HCT116 (cell line): ENCODE results near the gene PTPMT1. TPM values are rescaled to one million over a fixed set of nuclear protein-coding genes. Genes with fewer than 3 reads are reported as not detected.

Source experiments
- ATAC-seq: fragments of 200-7000 bp; cut with Tn5 transposase; 2 replicates; pipeline ENCODE4 v1.9.1; 2020; ENCODE audit warnings: mild to moderate bottlenecking, moderate library complexity
- BruUV-seq: library from RNA; stranded (reverse); fragments of 400-500 nt; replicated peaks from 2 replicates; lab custom pipeline; 2021; lab: Mats Ljungman, UMichigan
- CTCF ChIA-PET: fragments of 300-600 bp; sonication (Branson Sonifier 250); formaldehyde crosslinking; loops from one replicate; lab custom pipeline; 2021; ENCODE audit warnings: antibody characterized with exemption; lab: Charles Lee
- POLR2A ChIA-PET: fragments of 300-600, 350-600 bp; sonication (Branson Sonifier 250); formaldehyde crosslinking; loops from one replicate; lab custom pipeline; 2021; ENCODE audit warnings: antibody characterized with exemption; lab: Charles Lee
- RAD21 ChIA-PET, 2 experiments: fragments of 300-600 bp; sonication (Branson Sonifier 250); formaldehyde crosslinking; loops; one replicate each; lab custom pipeline; 2023; ENCODE audit warnings: low total read pairs in 2 of 2; ENCODE audit not compliant: uncharacterized antibody in 2 of 2, unreplicated experiment in 2 of 2, low non-redundant PET in 1 of 2; lab: Charles Lee
- DNase-seq: peaks from one replicate; pipeline ENCODE4 v3.0.0-alpha.2; 2010; ENCODE audit warnings: low read depth, low spot score
- H2AFZ ChIP-seq: fragments of 200-600 bp; shearing (Covaris generic), sonication (generic); 2 replicates; pipeline ENCODE4 v1.6.1; 2017; ENCODE audit warnings: low read depth, mixed run types, mixed read lengths, antibody characterized with exemption, low read length; ENCODE audit not compliant: poor library complexity, severe bottlenecking
- H3K27ac ChIP-seq: 2 replicates; pipeline ENCODE4 v1.5.1; 2012; ENCODE audit warnings: low read depth, low read length
- H3K27me3 ChIP-seq: fragments of 200-600 bp; sonication (generic); 2 replicates; pipeline ENCODE4 v1.6.1; 2016; ENCODE audit warnings: mixed run types, low read length, mixed read lengths; ENCODE audit not compliant: insufficient read depth
- H3K36me3 ChIP-seq, 2 experiments: fragments of 200-500 bp in 1 of 2; fragments of 200-600 bp in 1 of 2; sonication (Bioruptor generic) in 1 of 2; sonication (generic) in 1 of 2; 2 replicates each; pipeline versions ENCODE4 v1.5.1 to v1.6.1; 2014 to 2016; ENCODE audit warnings: low read length in 2 of 2, inconsistent platforms in 1 of 2, mixed read lengths in 1 of 2, mixed run types in 1 of 2; ENCODE audit not compliant: insufficient read depth in 2 of 2, control insufficient read depth in 1 of 2
- H3K4me1 ChIP-seq, 2 experiments: fragments of 200-600 bp in 1 of 2; sonication (generic) in 1 of 2; 2 replicates each; pipeline versions ENCODE4 v1.5.1 to v1.6.1; 2012 to 2017; ENCODE audit warnings: low read length in 2 of 2, inconsistent platforms in 1 of 2, mild to moderate bottlenecking in 1 of 2, mixed read lengths in 1 of 2, mixed run types in 1 of 2, moderate library complexity in 1 of 2; ENCODE audit not compliant: insufficient read depth in 2 of 2, control insufficient read depth in 1 of 2
- H3K4me2 ChIP-seq: fragments of 200-600 bp; sonication (generic); 2 replicates; pipeline ENCODE4 v1.6.1; 2017; ENCODE audit warnings: mixed run types, low read length, mixed read lengths
- H3K4me3 ChIP-seq, 2 experiments: fragments of 200-600 bp in 1 of 2; sonication (generic) in 1 of 2; replicated peaks in 1 of 2; 2 replicates each; pipeline ENCODE4 v1.5.1; 2011 to 2016; ENCODE audit warnings: low read length in 2 of 2, control low read depth in 1 of 2, low read depth in 1 of 2, mild to moderate bottlenecking in 1 of 2, mixed read lengths in 1 of 2, mixed run types in 1 of 2
- H3K79me2 ChIP-seq: fragments of 200-600 bp; sonication (generic); 2 replicates; pipeline ENCODE4 v1.6.1; 2017; ENCODE audit warnings: mild to moderate bottlenecking, mixed run types, low read length, moderate library complexity, mixed read lengths; ENCODE audit not compliant: insufficient read depth
- H3K9ac ChIP-seq: fragments of 200-600 bp; sonication (generic); 2 replicates; pipeline ENCODE4 v1.6.1; 2016; ENCODE audit warnings: low read length, mixed read lengths
- H3K9me2 ChIP-seq: fragments of 200-600 bp; sonication (generic), shearing (Covaris generic); 2 replicates; pipeline ENCODE4 v1.6.1; 2017; ENCODE audit warnings: mixed run types, mild to moderate bottlenecking, moderate library complexity; ENCODE audit not compliant: insufficient read depth
- H3K9me3 ChIP-seq, 2 experiments: fragments of 200-500 bp in 1 of 2; fragments of 200-600 bp in 1 of 2; sonication (Bioruptor generic) in 1 of 2; sonication (generic) in 1 of 2; 2 replicates each; pipeline ENCODE4 v1.6.1; 2014 to 2017; ENCODE audit warnings: low read length in 2 of 2, mixed read lengths in 2 of 2, inconsistent platforms in 1 of 2, low read depth in 1 of 2, mild to moderate bottlenecking in 1 of 2, mixed run types in 1 of 2, moderate library complexity in 1 of 2; ENCODE audit not compliant: control insufficient read depth in 1 of 2, insufficient read depth in 1 of 2
- H4K20me1 ChIP-seq: fragments of 200-600 bp; sonication (generic), shearing (Covaris generic); 2 replicates; pipeline ENCODE4 v1.6.1; 2017; ENCODE audit warnings: mixed run types, mild to moderate bottlenecking, moderate library complexity; ENCODE audit not compliant: insufficient read depth
- CBX3 ChIP-seq: IDR thresholded peaks from 2 replicates; pipeline ENCODE4 v1.6.1; 2012; ENCODE audit warnings: low read depth
- CEBPB ChIP-seq: IDR thresholded peaks from 2 replicates; pipeline ENCODE4 v1.6.1; 2012; ENCODE audit warnings: low read depth
- EGR1 ChIP-seq: IDR thresholded peaks from 2 replicates; pipeline ENCODE4 v1.6.1; 2012; ENCODE audit warnings: low read depth
- ELF1 ChIP-seq: IDR thresholded peaks from 2 replicates; pipeline ENCODE4 v1.6.1; 2012; ENCODE audit warnings: low read depth, borderline replicate concordance
- EZH2 ChIP-seq: fragments of 200-600 bp; sonication (generic); IDR thresholded peaks from 2 replicates; pipeline ENCODE4 v1.6.1; 2017; ENCODE audit warnings: antibody characterized with exemption, mixed run types
- EZH2phosphoT487 ChIP-seq: fragments of 200-600 bp; IDR thresholded peaks from 2 replicates; pipeline ENCODE4 v1.6.1; 2018; ENCODE audit warnings: antibody characterized with exemption, borderline replicate concordance
- RAD21 ChIP-seq: IDR thresholded peaks from 2 replicates; pipeline ENCODE4 v1.6.1; 2012; ENCODE audit warnings: low read depth, mild to moderate bottlenecking
- SIN3A ChIP-seq: IDR thresholded peaks from 2 replicates; pipeline ENCODE4 v1.6.1; 2012; ENCODE audit warnings: low read depth
- SRF ChIP-seq: IDR thresholded peaks from 2 replicates; pipeline ENCODE4 v1.6.1; 2012; ENCODE audit warnings: low read depth
- TCF7L2 ChIP-seq: IDR thresholded peaks from 2 replicates; pipeline ENCODE4 v1.7.0; 2011; ENCODE audit warnings: borderline replicate concordance, inconsistent platforms; ENCODE audit not compliant: insufficient read depth, insufficient read length; ENCODE audit errors: extremely low read depth
- YY1 ChIP-seq: IDR thresholded peaks from 2 replicates; pipeline ENCODE4 v1.6.1; 2011; ENCODE audit warnings: low read length, low read depth, moderate library complexity, mild to moderate bottlenecking; ENCODE audit not compliant: insufficient replicate concordance; ENCODE audit errors: extremely low read depth
- ZNF274 ChIP-seq: fragments of 200-500 bp; sonication (Bioruptor generic); IDR thresholded peaks from 2 replicates; pipeline ENCODE4 v1.6.1; 2014; ENCODE audit warnings: mild to moderate bottlenecking, low read depth, low read length, inconsistent platforms
- intact Hi-C: fragments of 100-400 bp; cut with micrococcal nuclease; formaldehyde crosslinking; loops from 2 replicates; pipeline ENCODE4 v1.10.0; 2022
- total RNA-seq: library from RNA; stranded (reverse); gene quantifications from one replicate; pipeline ENCODE4 v1.2.1, GENCODE V29; 2021; ENCODE audit not compliant: unreplicated experiment
- TF ChIP-seq, protein P1 (sequence below), 3 experiments: fragments of 200-600 bp in 1 of 3; sonication (generic) in 1 of 3; IDR thresholded peaks in 2 of 3; conservative IDR thresholded peaks in 1 of 3; 2 replicates each; pipeline ENCODE4 v1.5.1; 2012 to 2017; ENCODE audit warnings: low read depth in 2 of 3, low read length in 2 of 3, antibody characterized with exemption in 1 of 3, borderline replicate concordance in 1 of 3, control low read depth in 1 of 3, mild to moderate bottlenecking in 1 of 3, mixed read lengths in 1 of 3, mixed run types in 1 of 3, moderate library complexity in 1 of 3; ENCODE audit not compliant: insufficient read depth in 1 of 3
- TF ChIP-seq, protein P2 (sequence below): IDR thresholded peaks from 2 replicates; pipeline ENCODE4 v1.6.1; 2012; ENCODE audit warnings: low read depth

PTPMT1 gene
- total RNA-seq, 1 experiment from 2014 or later: 71.6 TPM

DNA sequence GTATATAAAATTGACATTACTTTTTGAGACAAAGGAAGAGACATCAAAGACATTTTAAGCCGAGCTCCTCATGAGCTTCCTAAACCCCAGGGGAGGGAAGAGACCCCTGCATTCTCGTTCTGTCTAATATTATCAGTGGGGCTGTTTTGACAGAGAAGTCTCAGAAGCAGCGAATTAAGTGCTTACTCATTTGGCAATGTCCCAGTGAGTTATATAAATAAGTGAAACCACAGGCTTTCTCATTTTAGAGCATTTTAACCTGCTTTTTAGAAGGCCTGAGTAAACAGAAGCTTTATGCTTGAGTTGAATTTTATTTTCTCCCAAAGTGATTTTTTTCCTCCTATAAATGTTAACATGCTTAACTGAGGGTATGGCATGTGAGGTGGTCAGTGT is 52.0 kb downstream of the PTPMT1 start:
- H3K9me2 ChIP-seq: no peaks in the 10 kb centered on the region
- H2AFZ ChIP-seq: no peak overlapping the region
- intact Hi-C loops: loop anchor here (5.0 to 10.0 kb wide), 2 partner anchors 153 to 245 kb away; no protein-coding TSS in a partner anchor
- BruUV-seq: no TSS peak
- H3K4me3 ChIP-seq: no peak overlapping the region
- ChIA-PET POLR2A (no interaction called here), RAD21 (no interaction called here)
- DNase-seq: no peak
- H3K9me3 ChIP-seq: no peaks in the 10 kb centered on the region
- no peak overlapping the region for H3K9ac ChIP-seq
- ATAC-seq: no peak
- H3K27me3 ChIP-seq: no peaks in the 10 kb centered on the region
- H4K20me1 ChIP-seq: no peaks in the 10 kb centered on the region; the same call in 1 of the 2 replicates
- H3K4me1 ChIP-seq: no peaks in the 10 kb centered on the region
- no peak overlapping the region for H3K27ac ChIP-seq
- no peaks in the 10 kb centered on the region for H3K79me2 ChIP-seq
- peaks cover 25 to 28% of the 10 kb centered on the region in 2 experiments for H3K36me3 ChIP-seq
- TF ChIP-seq EZH2 (no peak), RAD21 (no peak), CEBPB (no peak), ELF1 (no peak)
- TF ChIP-seq, all 23 proteins: peak for 0
- no peak overlapping the region for H3K4me2 ChIP-seq
- CTCF ChIA-PET: interaction anchor here (1.1 kb wide), 1 partner anchor 243 kb away, joined by 5 read pairs; no protein-coding TSS in a partner anchor

DNA sequence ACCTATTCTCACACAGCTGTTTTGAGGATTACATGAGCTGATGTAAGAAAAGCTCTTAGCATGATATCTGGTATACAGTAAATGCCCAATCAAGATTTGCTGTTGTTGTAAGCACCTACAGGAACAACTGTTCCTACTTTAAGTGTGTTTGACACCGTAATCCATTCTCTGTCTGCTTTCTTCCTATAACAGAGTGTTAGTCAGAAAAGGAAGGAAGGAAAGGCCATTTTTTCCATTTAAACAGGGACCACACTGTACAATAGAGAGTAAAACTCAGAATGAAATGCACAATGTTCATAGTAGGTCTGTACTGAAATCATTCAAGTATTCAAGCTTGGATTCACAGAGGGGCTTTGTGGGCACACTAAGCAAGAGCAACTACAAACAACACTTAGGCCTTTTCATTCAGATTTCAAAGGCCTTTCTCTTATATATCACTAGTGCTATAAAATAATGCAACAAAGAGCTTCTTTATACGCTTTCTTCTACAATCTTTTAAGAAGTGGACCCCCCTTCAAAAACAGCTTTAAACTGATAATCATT is 55.5 kb downstream of the PTPMT1 start:
- no TSS peak for BruUV-seq
- Histone ChIP-seq H3K27ac (no peak overlapping the region), H3K9me3 (no peaks in the 10 kb centered on the region), H3K79me2 (no peaks in the 10 kb centered on the region), H3K27me3 (no peaks in the 10 kb centered on the region), H3K36me3 (peaks cover 34 to 43% of the 10 kb centered on the region in 2 experiments), H3K9me2 (no peaks in the 10 kb centered on the region), H3K4me1 (no peaks in the 10 kb centered on the region), H2AFZ (no peak overlapping the region), H3K4me3 (no peak overlapping the region), H3K4me2 (no peak overlapping the region), H3K9ac (no peak overlapping the region), H4K20me1 (no peaks in the 10 kb centered on the region; the same call in 1 of the 2 replicates)
- no peak for DNase-seq
- no peak for ATAC-seq
- ChIA-PET POLR2A (no interaction called here), CTCF (no interaction called here), RAD21 (no interaction called here)
- intact Hi-C loops: no loop called here
- TF ChIP-seq YY1 (no peak), EZH2phosphoT487 (no peak), SIN3A (no peak), TCF7L2 (no peak), SRF (no peak), ZNF274 (no peak), RAD21 (no peak), CBX3 (no peak), CEBPB (no peak), ELF1 (no peak), EGR1 (no peak)
- TF ChIP-seq, protein P1, sequence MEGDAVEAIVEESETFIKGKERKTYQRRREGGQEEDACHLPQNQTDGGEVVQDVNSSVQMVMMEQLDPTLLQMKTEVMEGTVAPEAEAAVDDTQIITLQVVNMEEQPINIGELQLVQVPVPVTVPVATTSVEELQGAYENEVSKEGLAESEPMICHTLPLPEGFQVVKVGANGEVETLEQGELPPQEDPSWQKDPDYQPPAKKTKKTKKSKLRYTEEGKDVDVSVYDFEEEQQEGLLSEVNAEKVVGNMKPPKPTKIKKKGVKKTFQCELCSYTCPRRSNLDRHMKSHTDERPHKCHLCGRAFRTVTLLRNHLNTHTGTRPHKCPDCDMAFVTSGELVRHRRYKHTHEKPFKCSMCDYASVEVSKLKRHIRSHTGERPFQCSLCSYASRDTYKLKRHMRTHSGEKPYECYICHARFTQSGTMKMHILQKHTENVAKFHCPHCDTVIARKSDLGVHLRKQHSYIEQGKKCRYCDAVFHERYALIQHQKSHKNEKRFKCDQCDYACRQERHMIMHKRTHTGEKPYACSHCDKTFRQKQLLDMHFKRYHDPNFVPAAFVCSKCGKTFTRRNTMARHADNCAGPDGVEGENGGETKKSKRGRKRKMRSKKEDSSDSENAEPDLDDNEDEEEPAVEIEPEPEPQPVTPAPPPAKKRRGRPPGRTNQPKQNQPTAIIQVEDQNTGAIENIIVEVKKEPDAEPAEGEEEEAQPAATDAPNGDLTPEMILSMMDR (IDR thresholded peaks at IDR 0.05 in 2 of 3, conservative IDR thresholded peaks at IDR 0.05 in 1 of 3; ENCODE audit: borderline replicate concordance in 1 of 3, insufficient read depth in 1 of 3, low read depth in 2 of 3, low read length in 2 of 3): no peak
- TF ChIP-seq, protein P2, sequence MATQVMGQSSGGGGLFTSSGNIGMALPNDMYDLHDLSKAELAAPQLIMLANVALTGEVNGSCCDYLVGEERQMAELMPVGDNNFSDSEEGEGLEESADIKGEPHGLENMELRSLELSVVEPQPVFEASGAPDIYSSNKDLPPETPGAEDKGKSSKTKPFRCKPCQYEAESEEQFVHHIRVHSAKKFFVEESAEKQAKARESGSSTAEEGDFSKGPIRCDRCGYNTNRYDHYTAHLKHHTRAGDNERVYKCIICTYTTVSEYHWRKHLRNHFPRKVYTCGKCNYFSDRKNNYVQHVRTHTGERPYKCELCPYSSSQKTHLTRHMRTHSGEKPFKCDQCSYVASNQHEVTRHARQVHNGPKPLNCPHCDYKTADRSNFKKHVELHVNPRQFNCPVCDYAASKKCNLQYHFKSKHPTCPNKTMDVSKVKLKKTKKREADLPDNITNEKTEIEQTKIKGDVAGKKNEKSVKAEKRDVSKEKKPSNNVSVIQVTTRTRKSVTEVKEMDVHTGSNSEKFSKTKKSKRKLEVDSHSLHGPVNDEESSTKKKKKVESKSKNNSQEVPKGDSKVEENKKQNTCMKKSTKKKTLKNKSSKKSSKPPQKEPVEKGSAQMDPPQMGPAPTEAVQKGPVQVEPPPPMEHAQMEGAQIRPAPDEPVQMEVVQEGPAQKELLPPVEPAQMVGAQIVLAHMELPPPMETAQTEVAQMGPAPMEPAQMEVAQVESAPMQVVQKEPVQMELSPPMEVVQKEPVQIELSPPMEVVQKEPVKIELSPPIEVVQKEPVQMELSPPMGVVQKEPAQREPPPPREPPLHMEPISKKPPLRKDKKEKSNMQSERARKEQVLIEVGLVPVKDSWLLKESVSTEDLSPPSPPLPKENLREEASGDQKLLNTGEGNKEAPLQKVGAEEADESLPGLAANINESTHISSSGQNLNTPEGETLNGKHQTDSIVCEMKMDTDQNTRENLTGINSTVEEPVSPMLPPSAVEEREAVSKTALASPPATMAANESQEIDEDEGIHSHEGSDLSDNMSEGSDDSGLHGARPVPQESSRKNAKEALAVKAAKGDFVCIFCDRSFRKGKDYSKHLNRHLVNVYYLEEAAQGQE: no peak
